ENCODE measurements around the gene ELFN2.
"Not testable (repeated sequence)": the region's sequence is repeated elsewhere in the genome, so short reads cannot be mapped to it uniquely, and the experiment has no call there.

The ELFN2 gene

GRCh38 chr22:37471727-37472417 lies 44.6 kb upstream of the ELFN2 start:
- H3K4me3 ChIP-seq (ENCODE audit: low read depth in 1 of 2, low read length in 1 of 2), result no peak overlapping the region
- no peak overlapping the region for H3K27ac ChIP-seq
- H3K36me3 ChIP-seq, result peaks cover 82% of the 10 kb centered on the region
- H3K9me3 ChIP-seq, result no peaks in the 10 kb centered on the region
- no peak for TF ChIP-seq CTCF (IDR thresholded peaks at IDR 0.05)
- H3K4me1 ChIP-seq (ENCODE audit: control insufficient read depth in 1 of 2, insufficient read depth in 1 of 2, low read depth in 1 of 2, low read length in 1 of 2), result no peaks in the 10 kb centered on the region
- no peaks in the 10 kb centered on the region for H3K27me3 ChIP-seq

GRCh38 chr22:37470087-37470445 lies 42.8 kb upstream of the ELFN2 start:
- TF ChIP-seq CTCF (IDR thresholded peaks at IDR 0.05), result no peak
- no peaks in the 10 kb centered on the region for H3K4me1 ChIP-seq (ENCODE audit: control insufficient read depth in 1 of 2, insufficient read depth in 1 of 2, low read depth in 1 of 2, low read length in 1 of 2)
- H3K4me3 ChIP-seq (ENCODE audit: low read depth in 1 of 2, low read length in 1 of 2), result no peak overlapping the region
- H3K9me3 ChIP-seq, result no peaks in the 10 kb centered on the region
- H3K27ac ChIP-seq, result no peak overlapping the region
- H3K27me3 ChIP-seq, result no peaks in the 10 kb centered on the region
- peaks cover 80% of the 10 kb centered on the region for H3K36me3 ChIP-seq

- Histone ChIP-seq H3K9me3 (no peaks in the 10 kb centered on the region), H3K36me3 (peaks cover 74% of the 10 kb centered on the region), H3K27me3 (no peaks in the 10 kb centered on the region), H3K4me1 (ENCODE audit: control insufficient read depth in 1 of 2, insufficient read depth in 1 of 2, low read depth in 1 of 2, low read length in 1 of 2) (no peaks in the 10 kb centered on the region), H3K4me3 (ENCODE audit: low read depth in 1 of 2, low read length in 1 of 2) (no peak overlapping the region), H3K27ac (no peak overlapping the region)
- TF ChIP-seq CTCF (IDR thresholded peaks at IDR 0.05), result no peak
Measured at GRCh38 chr22:37469416-37470086, 42.3 kb upstream of the ELFN2 start.

- not testable (repeated sequence) for H3K27me3 ChIP-seq; H3K4me1 ChIP-seq (ENCODE audit: control insufficient read depth in 1 of 2, insufficient read depth in 1 of 2, low read depth in 1 of 2, low read length in 1 of 2); H3K4me3 ChIP-seq (ENCODE audit: low read depth in 1 of 2, low read length in 1 of 2); H3K27ac ChIP-seq; H3K9me3 ChIP-seq
- peaks cover 61% of the 10 kb centered on the region for H3K36me3 ChIP-seq
Measured at GRCh38 chr22:37468201-37468695, 41.0 kb upstream of the ELFN2 start.

- no peaks in the 10 kb centered on the region for H3K27me3 ChIP-seq
Measured at GRCh38 chr22:37467391-37467955, 40.2 kb upstream of the ELFN2 start.

More at GRCh38 chr22:37467391-37467955, 40.2 kb upstream of the ELFN2 start:
- no peak for TF ChIP-seq CTCF (IDR thresholded peaks at IDR 0.05)
- H3K4me3 ChIP-seq (ENCODE audit: low read depth in 1 of 2, low read length in 1 of 2), result no peak overlapping the region
- peaks cover 55% of the 10 kb centered on the region for H3K36me3 ChIP-seq
- H3K4me1 ChIP-seq (ENCODE audit: control insufficient read depth in 1 of 2, insufficient read depth in 1 of 2, low read depth in 1 of 2, low read length in 1 of 2), result no peaks in the 10 kb centered on the region
- H3K27ac ChIP-seq, result no peak overlapping the region
- H3K9me3 ChIP-seq, result no peaks in the 10 kb centered on the region
